ENCODE measurements around the gene SLC22A17. TPM values are rescaled to one million over a fixed set of nuclear protein-coding genes. Genes with fewer than 3 reads are reported as not detected.

The SLC22A17 gene
- total and polyA plus RNA-seq, 9 of the 15 experiments (the other 6 are each of a cell fraction or from before 2014, with no cell fraction given): 0.07 to 0.09 TPM; not detected in 7

DNA sequence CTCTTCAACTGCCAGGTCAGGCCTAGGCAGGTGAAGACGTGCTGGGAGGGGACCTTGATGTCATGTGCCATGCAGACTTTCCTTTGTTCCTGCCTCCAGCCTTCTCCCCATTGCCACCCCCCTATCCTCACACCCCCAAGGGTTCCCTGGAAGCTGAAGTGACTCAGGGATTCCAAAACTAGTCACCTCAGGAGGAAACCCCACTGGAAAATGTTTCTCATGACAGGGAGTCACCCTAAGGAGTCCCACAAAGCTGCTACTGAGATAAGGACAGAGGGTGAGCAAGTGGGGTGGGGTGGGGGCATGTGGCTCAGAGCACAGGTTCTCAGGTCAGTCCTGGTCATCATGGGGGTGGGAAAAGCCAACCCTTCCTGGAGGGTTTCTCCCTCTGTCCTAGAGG lies 17.5 kb upstream of the SLC22A17 start:
- in situ Hi-C loops (cut with MboI): no loop called here

More for the DNA sequence above, 17.5 kb upstream of the SLC22A17 start:
- no peak for FAIRE-seq
- Histone ChIP-seq H4K20me1 (replicated peaks; ENCODE audit: control insufficient read depth, insufficient read depth, low read length) (no peaks in the 10 kb centered on the region; the same call in 1 of the 2 replicates), H3K79me2 (ENCODE audit: control insufficient read depth, insufficient read depth, low read length) (no peaks in the 10 kb centered on the region), H3K4me2 (ENCODE audit: insufficient read depth, low read length) (no peak overlapping the region), H3K36me3 (ENCODE audit: control insufficient read depth, insufficient read depth, low read length) (no peaks in the 10 kb centered on the region), H3K9me3 (replicated peaks; ENCODE audit: control insufficient read depth, insufficient read depth, low read depth, low read length) (no peaks in the 10 kb centered on the region), H3K27me3 (ENCODE audit: control insufficient read depth in 2 of 2, insufficient read depth in 2 of 2, low read length in 2 of 2) (peaks cover 7 to 20% of the 10 kb centered on the region in 2 experiments; a peak in 3 of 5 replicates), H3K9me1 (ENCODE audit: control insufficient read depth, insufficient read depth, low read length) (no peaks in the 10 kb centered on the region), H3K4me1 (replicated peaks in 1 of 2; ENCODE audit: control insufficient read depth in 2 of 2, insufficient read depth in 2 of 2, low read length in 2 of 2) (peaks cover 0 to 10% of the 10 kb centered on the region in 2 experiments; a peak in 3 of 5 replicates), H2AFZ (ENCODE audit: low read depth, low read length) (no peak overlapping the region), H3K4me3 (no peak overlapping the region), H3K27ac (ENCODE audit: extremely low read depth, low read depth, low read length) (no peak overlapping the region), H3K9ac (ENCODE audit: insufficient read depth in 1 of 2, low read depth in 2 of 2, low read length in 2 of 2) (no peak overlapping the region)
- ChIA-PET CTCF (ENCODE audit: low intra/inter-chr PET ratio) (no interaction called here), POLR2A (interaction anchor here (1.1 kb wide), 1 partner anchor 10 kb away, joined by 4 read pairs; no protein-coding TSS in a partner anchor)
- intact Hi-C loops (cut with micrococcal nuclease): no loop called here
- DNase-seq (ENCODE audit: extremely low read depth in 1 of 4, low spot score in 3 of 4): peak in 1 of 4 experiments; percentile 7
- no peak for ATAC-seq
- no TSS peak for BruUV-seq (replicated peaks)
- TF ChIP-seq, protein P1, sequence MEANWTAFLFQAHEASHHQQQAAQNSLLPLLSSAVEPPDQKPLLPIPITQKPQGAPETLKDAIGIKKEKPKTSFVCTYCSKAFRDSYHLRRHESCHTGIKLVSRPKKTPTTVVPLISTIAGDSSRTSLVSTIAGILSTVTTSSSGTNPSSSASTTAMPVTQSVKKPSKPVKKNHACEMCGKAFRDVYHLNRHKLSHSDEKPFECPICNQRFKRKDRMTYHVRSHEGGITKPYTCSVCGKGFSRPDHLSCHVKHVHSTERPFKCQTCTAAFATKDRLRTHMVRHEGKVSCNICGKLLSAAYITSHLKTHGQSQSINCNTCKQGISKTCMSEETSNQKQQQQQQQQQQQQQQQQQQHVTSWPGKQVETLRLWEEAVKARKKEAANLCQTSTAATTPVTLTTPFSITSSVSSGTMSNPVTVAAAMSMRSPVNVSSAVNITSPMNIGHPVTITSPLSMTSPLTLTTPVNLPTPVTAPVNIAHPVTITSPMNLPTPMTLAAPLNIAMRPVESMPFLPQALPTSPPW (CRISPR knock-in tag; IDR thresholded peaks at IDR 0.05): peak; percentile 54
- TF ChIP-seq FOSL1 (tag; conservative IDR thresholded peaks at IDR 0.05) (peak; percentile 87), ELF4 (CRISPR knock-in tag; IDR thresholded peaks at IDR 0.05) (peak; percentile 15; the same call in 1 of the 2 replicates), BRF2 (IDR thresholded peaks at IDR 0.05; ENCODE audit: borderline replicate concordance, insufficient read depth, insufficient read length) (no peak), ZNF143 (CRISPR knock-in tag; IDR thresholded peaks at IDR 0.05) (no peak)
- no CpG with 5 or more reads among the region's 1 CpG for WGBS (ENCODE audit: insufficient coverage, low coverage, missing lambda C conversion rate)
